Tibial nerve (tissue), 4 donors: ENCODE results near the gene APBA1.

Experiments used
- EP300 ChIP-seq, 2 donors: sonication (generic); formaldehyde crosslinking; IDR thresholded peaks; one replicate each; pipeline ENCODE4 v1.6.1; 2017; ENCODE audit warnings: antibody characterized with exemption in 2 of 2, mild to moderate bottlenecking in 1 of 2
- POLR2A ChIP-seq, 2 donors: fragments of 450-650 bp; IDR thresholded peaks; one replicate each; pipeline ENCODE4 v1.6.1; 2017; ENCODE audit warnings: antibody characterized with exemption in 2 of 2, mild to moderate bottlenecking in 2 of 2, moderate library complexity in 2 of 2
- TF ChIP-seq, protein P1 (sequence below), 5 experiments: fragments of 200-600 bp in 3 of 5; fragments of 450-650 bp in 2 of 5; sonication (generic) in 3 of 5; IDR thresholded peaks; one replicate each; pipeline ENCODE4 v1.5.1; 2016 to 2019; ENCODE audit warnings: antibody characterized with exemption in 5 of 5, mild to moderate bottlenecking in 3 of 5, moderate library complexity in 2 of 5

DNA sequence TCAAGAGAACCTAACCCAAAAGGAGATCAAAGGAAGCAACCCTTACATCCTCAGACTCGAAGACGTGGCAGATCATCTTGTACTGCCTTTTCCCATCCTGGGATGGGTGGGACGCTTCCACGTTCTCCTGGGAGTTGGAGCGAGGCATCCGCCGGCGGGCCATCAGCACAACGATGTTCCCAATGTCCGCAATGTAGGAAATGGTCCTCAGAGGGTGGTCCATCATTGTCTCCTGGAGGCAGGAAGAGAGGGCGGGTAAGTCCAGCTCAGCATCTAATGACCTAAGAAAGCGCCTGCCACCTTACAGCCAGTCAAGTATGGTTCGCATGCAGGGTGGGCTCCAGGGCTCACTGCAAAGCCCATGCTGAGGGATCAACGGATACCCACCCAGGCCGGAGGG, 216.0 kb downstream of the APBA1 start:
- TF ChIP-seq, protein P1, sequence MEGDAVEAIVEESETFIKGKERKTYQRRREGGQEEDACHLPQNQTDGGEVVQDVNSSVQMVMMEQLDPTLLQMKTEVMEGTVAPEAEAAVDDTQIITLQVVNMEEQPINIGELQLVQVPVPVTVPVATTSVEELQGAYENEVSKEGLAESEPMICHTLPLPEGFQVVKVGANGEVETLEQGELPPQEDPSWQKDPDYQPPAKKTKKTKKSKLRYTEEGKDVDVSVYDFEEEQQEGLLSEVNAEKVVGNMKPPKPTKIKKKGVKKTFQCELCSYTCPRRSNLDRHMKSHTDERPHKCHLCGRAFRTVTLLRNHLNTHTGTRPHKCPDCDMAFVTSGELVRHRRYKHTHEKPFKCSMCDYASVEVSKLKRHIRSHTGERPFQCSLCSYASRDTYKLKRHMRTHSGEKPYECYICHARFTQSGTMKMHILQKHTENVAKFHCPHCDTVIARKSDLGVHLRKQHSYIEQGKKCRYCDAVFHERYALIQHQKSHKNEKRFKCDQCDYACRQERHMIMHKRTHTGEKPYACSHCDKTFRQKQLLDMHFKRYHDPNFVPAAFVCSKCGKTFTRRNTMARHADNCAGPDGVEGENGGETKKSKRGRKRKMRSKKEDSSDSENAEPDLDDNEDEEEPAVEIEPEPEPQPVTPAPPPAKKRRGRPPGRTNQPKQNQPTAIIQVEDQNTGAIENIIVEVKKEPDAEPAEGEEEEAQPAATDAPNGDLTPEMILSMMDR (IDR thresholded peaks at IDR 0.05), result no peak
- TF ChIP-seq EP300 (IDR thresholded peaks at IDR 0.05) (no peak), POLR2A (IDR thresholded peaks at IDR 0.05) (no peak)
